Transverse colon (tissue), 4 donors: ENCODE results near the gene DCDC2C. TPM values are rescaled to one million over a fixed set of nuclear protein-coding genes. Genes with fewer than 3 reads are reported as not detected.

Experiments
- DNase-seq: peaks from one replicate; pipeline ENCODE4 v3.0.0-alpha.2; 2019
- H3K27ac ChIP-seq, 4 donors: fragments of 200-600 bp; sonication (generic); 2 replicates each; pipeline ENCODE4 v1.5.1; 2016 to 2018; ENCODE audit warnings: inconsistent platforms in 4 of 4
- H3K27me3 ChIP-seq: fragments of 200-600 bp; sonication (generic); 2 replicates; pipeline ENCODE4 v1.5.1; 2017; ENCODE audit warnings: inconsistent platforms
- H3K36me3 ChIP-seq, 4 donors: fragments of 200-600 bp; sonication (generic); 2 replicates each; pipeline ENCODE4 v1.5.1; 2017 to 2019; ENCODE audit warnings: inconsistent platforms in 4 of 4
- H3K4me1 ChIP-seq, 4 donors: fragments of 200-600 bp; sonication (generic); 2 replicates each; pipeline ENCODE4 v1.5.1; 2017 to 2020; ENCODE audit warnings: inconsistent platforms in 4 of 4
- H3K4me3 ChIP-seq, 4 donors: fragments of 200-600 bp; sonication (generic); 1 replicate in 1 of 4; 2 replicates in 3 of 4; pipeline versions ENCODE4 v1.5.1 to v1.6.1; 2017 to 2019; ENCODE audit warnings: inconsistent platforms in 4 of 4
- H3K9me3 ChIP-seq, 2 donors: fragments of 200-600 bp; sonication (generic); 2 replicates each; pipeline ENCODE4 v1.5.1; 2017 to 2019; ENCODE audit warnings: inconsistent platforms in 2 of 2
- CTCF ChIP-seq, 5 experiments: fragments of 200-600 bp in 3 of 5; fragments of 450-650 bp in 2 of 5; sonication (generic) in 3 of 5; IDR thresholded peaks; 1 replicate in 2 of 5; 2 replicates in 3 of 5; pipeline ENCODE4 v1.5.1; 2016 to 2017; ENCODE audit warnings: antibody characterized with exemption in 5 of 5, inconsistent platforms in 3 of 5, mild to moderate bottlenecking in 2 of 5, moderate library complexity in 1 of 5
- EP300 ChIP-seq: sonication (generic); formaldehyde crosslinking; IDR thresholded peaks from one replicate; pipeline ENCODE4 v1.6.1; 2017; ENCODE audit warnings: antibody characterized with exemption, low read depth
- POLR2A ChIP-seq: fragments of 450-650 bp; IDR thresholded peaks from one replicate; pipeline ENCODE4 v1.6.1; 2016; ENCODE audit warnings: antibody characterized with exemption, mild to moderate bottlenecking, moderate library complexity
- POLR2AphosphoS5 ChIP-seq, 3 donors: sonication (generic); formaldehyde crosslinking; IDR thresholded peaks; one replicate each; pipeline ENCODE4 v1.6.1; 2016; ENCODE audit warnings: antibody characterized with exemption in 3 of 3
- WGBS, 2 donors: methylation state at CpG; one replicate each; pipeline ENCODE4 v1.1.5; 2018; ENCODE audit warnings: low coverage in 1 of 2; 5-methylcytosine and 5-hydroxymethylcytosine counted together
- in situ Hi-C, 4 donors: fragments of 200-750 bp; cut with MboI; loops; one replicate each; pipeline versions ENCODE4 v1.15.0 to v1.15.1; 2017; ENCODE audit warnings: low sequenced_read_pairs in 3 of 4, low pct_ligation_motif_present in 1 of 4, low pct_unique_long_range_greater_than_20kb in 1 of 4
- intact Hi-C: fragments of 100-400 bp; cut with DNase I; formaldehyde crosslinking; loops from one replicate; pipeline ENCODE4 v1.15.1; 2023; ENCODE audit warnings: low total_unique reads
- total RNA-seq, 4 donors: library from RNA; depleted of rRNA; stranded (reverse); fragments of >200 nt; gene quantifications; one replicate each; pipeline ENCODE4 v1.1.0, GENCODE V29; 2016

DCDC2C gene
- total RNA-seq, 4 donors from 2014 or later: not detected

GRCh38 chr2:3768960-3769765 lies 65.8 kb downstream of the DCDC2C start:
- H3K9me3 ChIP-seq: no peaks in the 10 kb centered on the region
- H3K27ac ChIP-seq: no peak overlapping the region
- intact Hi-C loops: no loop called here
- H3K4me3 ChIP-seq: no peak overlapping the region
- H3K36me3 ChIP-seq: no peaks in the 10 kb centered on the region
- WGBS, 2 donors: 85 to 92% methylated on average over 5 to 21 of the region's 21 CpGs
- no peaks in the 10 kb centered on the region for H3K27me3 ChIP-seq
- H3K4me1 ChIP-seq: no peaks in the 10 kb centered on the region
- DNase-seq: no peak
- in situ Hi-C loops: no loop called here
- no peak for TF ChIP-seq POLR2A
- TF ChIP-seq CTCF (IDR thresholded peaks at IDR 0.05): no peak
- no peak for TF ChIP-seq POLR2AphosphoS5 (IDR thresholded peaks at IDR 0.05)
- TF ChIP-seq EP300: no peak

- H3K4me3 ChIP-seq: no peak overlapping the region
- in situ Hi-C loops: no loop called here
- WGBS, 2 donors: 53 to 66% methylated on average over 3 of the region's 3 CpGs
- H3K27ac ChIP-seq: no peak overlapping the region
- no peaks in the 10 kb centered on the region for H3K36me3 ChIP-seq
- no peaks in the 10 kb centered on the region for H3K27me3 ChIP-seq
- DNase-seq: no peak
- TF ChIP-seq EP300 (no peak), POLR2AphosphoS5 (IDR thresholded peaks at IDR 0.05) (no peak), POLR2A (no peak)
- intact Hi-C loops: no loop called here
- no peaks in the 10 kb centered on the region for H3K4me1 ChIP-seq
- no peaks in the 10 kb centered on the region for H3K9me3 ChIP-seq
Observed at GRCh38 chr2:3769766-3770165, 66.4 kb downstream of the DCDC2C start.

GRCh38 chr2:3770724-3771415 lies 67.5 kb downstream of the DCDC2C start:
- Histone ChIP-seq H3K27me3 (no peaks in the 10 kb centered on the region), H3K9me3 (no peaks in the 10 kb centered on the region), H3K27ac (no peak overlapping the region), H3K4me1 (no peaks in the 10 kb centered on the region), H3K36me3 (no peaks in the 10 kb centered on the region), H3K4me3 (no peak overlapping the region)
- in situ Hi-C loops (no loop called here), intact Hi-C loops (no loop called here)
- TF ChIP-seq EP300 (no peak), POLR2AphosphoS5 (IDR thresholded peaks at IDR 0.05) (no peak)
- DNase-seq: no peak
- WGBS, 2 donors: 75 to 81% methylated on average over 13 to 19 of the region's 19 CpGs

GRCh38 chr2:3771576-3771975 lies 68.2 kb downstream of the DCDC2C start:
- in situ Hi-C loops (no loop called here), intact Hi-C loops (no loop called here)
- WGBS, 2 donors: 83 to 95% methylated on average over 1 to 13 of the region's 13 CpGs
- Histone ChIP-seq H3K36me3 (no peaks in the 10 kb centered on the region), H3K4me1 (no peaks in the 10 kb centered on the region), H3K9me3 (no peaks in the 10 kb centered on the region), H3K27ac (no peak overlapping the region), H3K27me3 (no peaks in the 10 kb centered on the region), H3K4me3 (no peak overlapping the region)
- TF ChIP-seq CTCF (IDR thresholded peaks at IDR 0.05) (no peak), POLR2AphosphoS5 (IDR thresholded peaks at IDR 0.05) (no peak), EP300 (no peak), POLR2A (no peak)
- no peak for DNase-seq

GRCh38 chr2:3774336-3774735 lies 71.0 kb downstream of the DCDC2C start:
- Histone ChIP-seq H3K27me3 (peaks cover 5% of the 10 kb centered on the region), H3K27ac (no peak overlapping the region), H3K9me3 (no peaks in the 10 kb centered on the region), H3K36me3 (no peaks in the 10 kb centered on the region), H3K4me3 (no peak overlapping the region), H3K4me1 (no peaks in the 10 kb centered on the region)
- no peak for TF ChIP-seq CTCF (IDR thresholded peaks at IDR 0.05)
- TF ChIP-seq POLR2A: no peak
- TF ChIP-seq EP300: no peak
- TF ChIP-seq POLR2AphosphoS5 (IDR thresholded peaks at IDR 0.05): no peak
- in situ Hi-C loops: no loop called here
- DNase-seq: no peak
- WGBS, 2 donors: 64 to 74% methylated on average over 5 to 12 of the region's 12 CpGs
- intact Hi-C loops: no loop called here
